IgD-negative memory B cell (primary cell): ENCODE results near the gene DRD1. TPM values are rescaled to one million over a fixed set of nuclear protein-coding genes. Genes with fewer than 3 reads are reported as not detected.

Experiments used
- H3K27ac Mint-ChIP-seq, 3 donors: one replicate each; pipeline ENCODE4 v1.8.0; 2020 to 2022; ENCODE audit warnings: mild to moderate bottlenecking in 3 of 3, mixed read lengths in 3 of 3, moderate library complexity in 1 of 3
- H3K27me3 Mint-ChIP-seq: one replicate; pipeline ENCODE4 v1.8.0; 2021; ENCODE audit warnings: mixed read lengths
- H3K36me3 Mint-ChIP-seq: one replicate; pipeline ENCODE4 v1.8.0; 2020; ENCODE audit warnings: mild to moderate bottlenecking, mixed read lengths
- H3K4me1 Mint-ChIP-seq, 3 donors: one replicate each; pipeline ENCODE4 v1.8.0; 2020 to 2022; ENCODE audit warnings: mixed read lengths in 3 of 3, mild to moderate bottlenecking in 1 of 3
- H3K4me3 Mint-ChIP-seq, 4 donors: one replicate each; pipeline ENCODE4 v1.8.0; 2020 to 2022; ENCODE audit warnings: mild to moderate bottlenecking in 4 of 4, mixed read lengths in 4 of 4, moderate library complexity in 3 of 4
- H3K9me3 Mint-ChIP-seq, 3 donors: one replicate each; pipeline ENCODE4 v1.8.0; 2020 to 2021; ENCODE audit warnings: mixed read lengths in 3 of 3, mild to moderate bottlenecking in 1 of 3
- polyA plus RNA-seq: library from polyadenylated mRNA; unstranded; fragments of 300-500 nt; fragmentation: Illumina TruSeq; gene quantifications from one replicate; pipeline ENCODE4 v1.2.3, GENCODE V29; 2021

Gene DRD1
- polyA plus RNA-seq, 1 donor from 2014 or later, result not detected

- H3K27ac Mint-ChIP-seq, result no peak overlapping the region
- H3K4me1 Mint-ChIP-seq, result peaks cover 13 to 32% (median 29%) of the 10 kb centered on the region in 3 donors
- H3K9me3 Mint-ChIP-seq, result no peaks in the 10 kb centered on the region
- peaks cover 1% of the 10 kb centered on the region for H3K36me3 Mint-ChIP-seq
- H3K27me3 Mint-ChIP-seq, result no peaks in the 10 kb centered on the region
- H3K4me3 Mint-ChIP-seq, result peak overlapping the region; percentile 89 to 96 (median 90)
Observed at GRCh38 chr5:175477440-175477839, 33.5 kb upstream of the DRD1 start.

- peaks cover 1% of the 10 kb centered on the region for H3K36me3 Mint-ChIP-seq
- no peak overlapping the region for H3K27ac Mint-ChIP-seq
- peaks cover 3% of the 10 kb centered on the region for H3K27me3 Mint-ChIP-seq
- H3K4me3 Mint-ChIP-seq, result peak overlapping the region in 1 of 4 donors; percentile 89
- H3K4me1 Mint-ChIP-seq, result peaks cover 10 to 17% (median 15%) of the 10 kb centered on the region in 3 donors
- H3K9me3 Mint-ChIP-seq, result no peaks in the 10 kb centered on the region
Observed at GRCh38 chr5:175475248-175475647, 31.3 kb upstream of the DRD1 start.

DNA sequence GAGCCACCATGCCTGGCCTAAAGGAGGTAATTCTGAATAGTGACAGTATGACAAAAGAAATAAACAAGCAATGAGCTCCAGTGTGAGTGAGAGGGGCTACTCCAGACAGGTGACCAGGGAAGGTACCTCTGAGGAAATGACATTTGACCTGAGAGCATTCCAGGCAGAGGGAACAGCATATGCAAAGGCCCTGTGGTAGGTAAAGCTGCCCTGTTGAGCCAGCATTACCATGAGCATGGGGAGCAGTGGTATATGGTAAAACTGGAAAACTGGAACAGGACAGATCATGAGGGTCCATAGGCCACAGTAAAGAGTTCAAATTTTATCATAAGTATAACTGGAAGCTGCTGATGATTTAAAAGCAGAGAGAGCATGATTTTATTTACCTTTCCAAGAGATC is 28.4 kb upstream of the DRD1 start:
- H3K27me3 Mint-ChIP-seq, result peaks cover 4% of the 10 kb centered on the region
- H3K36me3 Mint-ChIP-seq, result peaks cover 1% of the 10 kb centered on the region
- no peaks in the 10 kb centered on the region for H3K9me3 Mint-ChIP-seq
- H3K4me1 Mint-ChIP-seq, result no peaks in the 10 kb centered on the region
- peak overlapping the region in 1 of 4 donors; percentile 36 for H3K4me3 Mint-ChIP-seq
- no peak overlapping the region for H3K27ac Mint-ChIP-seq

DNA sequence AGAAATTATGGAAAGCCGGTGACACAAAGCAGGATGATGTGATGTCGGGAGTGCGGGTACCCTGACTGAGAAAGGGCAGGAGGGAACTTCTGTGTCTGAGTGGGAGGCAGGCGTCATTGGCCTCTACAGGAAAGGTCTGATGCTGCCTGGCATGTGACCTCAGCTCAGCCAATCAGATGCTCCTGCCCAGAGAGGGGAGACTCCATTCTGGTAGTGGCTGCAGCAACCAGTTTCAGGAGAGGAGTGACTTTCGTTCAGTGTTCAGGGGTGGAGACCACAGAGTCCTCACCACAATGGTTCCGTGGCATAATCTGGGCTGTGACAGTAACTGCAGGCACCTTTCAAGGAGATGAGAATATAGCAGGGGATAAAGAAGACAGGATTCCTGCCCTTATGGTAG is 27.6 kb upstream of the DRD1 start:
- Mint-ChIP-seq H3K4me1 (no peaks in the 10 kb centered on the region), H3K36me3 (peaks cover 1% of the 10 kb centered on the region), H3K9me3 (no peaks in the 10 kb centered on the region), H3K27ac (no peak overlapping the region), H3K4me3 (no peak overlapping the region), H3K27me3 (peaks cover 4% of the 10 kb centered on the region)

GRCh38 chr5:175471196-175471595 is 27.2 kb upstream of the DRD1 start:
- Mint-ChIP-seq H3K27ac (no peak overlapping the region), H3K4me3 (no peak overlapping the region), H3K36me3 (peaks cover 1% of the 10 kb centered on the region)

GRCh38 chr5:175470781-175471180 is 26.8 kb upstream of the DRD1 start:
- Mint-ChIP-seq H3K9me3 (no peaks in the 10 kb centered on the region), H3K4me1 (no peaks in the 10 kb centered on the region), H3K27ac (no peak overlapping the region), H3K36me3 (peaks cover 1% of the 10 kb centered on the region), H3K4me3 (no peak overlapping the region), H3K27me3 (peaks cover 8% of the 10 kb centered on the region)

More at GRCh38 chr5:175471196-175471595, 27.2 kb upstream of the DRD1 start:
- Mint-ChIP-seq H3K4me1 (no peaks in the 10 kb centered on the region), H3K9me3 (no peaks in the 10 kb centered on the region), H3K27me3 (peaks cover 7% of the 10 kb centered on the region)

DNA sequence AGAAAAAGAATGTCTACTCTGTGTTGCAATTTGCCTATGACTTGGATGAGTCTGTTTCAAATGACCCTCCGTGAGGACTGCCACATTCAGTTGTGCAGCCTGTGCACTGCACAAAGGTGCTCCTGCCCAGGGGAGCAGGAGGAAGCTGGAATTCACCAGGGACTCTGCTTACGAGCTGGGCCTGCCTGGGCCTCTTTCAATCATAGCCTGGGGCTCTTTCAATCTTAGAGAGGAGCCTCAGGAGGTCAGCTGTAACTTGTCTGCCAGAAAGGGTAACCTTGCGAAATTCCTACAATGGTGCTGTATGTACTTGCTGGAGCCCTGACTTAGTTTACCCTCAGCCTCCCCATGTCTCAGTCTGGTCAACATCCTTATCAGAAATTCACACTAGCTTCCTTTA is 25.9 kb upstream of the DRD1 start:
- H3K9me3 Mint-ChIP-seq, result peaks cover 0 to 1% (median 0%) of the 10 kb centered on the region in 3 donors
- H3K27ac Mint-ChIP-seq, result no peak overlapping the region
- peaks cover 8% of the 10 kb centered on the region for H3K27me3 Mint-ChIP-seq
- H3K4me3 Mint-ChIP-seq, result no peak overlapping the region
- H3K36me3 Mint-ChIP-seq, result no peaks in the 10 kb centered on the region
- no peaks in the 10 kb centered on the region for H3K4me1 Mint-ChIP-seq

GRCh38 chr5:175468892-175469291 is 24.9 kb upstream of the DRD1 start:
- H3K36me3 Mint-ChIP-seq, result no peaks in the 10 kb centered on the region
- peaks cover 13% of the 10 kb centered on the region for H3K27me3 Mint-ChIP-seq
- H3K27ac Mint-ChIP-seq, result no peak overlapping the region
- H3K4me1 Mint-ChIP-seq, result peaks cover 0 to 6% (median 3%) of the 10 kb centered on the region in 3 donors
- peaks cover 0 to 1% (median 0%) of the 10 kb centered on the region in 3 donors for H3K9me3 Mint-ChIP-seq
- no peak overlapping the region for H3K4me3 Mint-ChIP-seq

GRCh38 chr5:175467983-175468690 is 24.2 kb upstream of the DRD1 start:
- H3K27me3 Mint-ChIP-seq, result peaks cover 13% of the 10 kb centered on the region
- H3K4me1 Mint-ChIP-seq, result peaks cover 0 to 6% (median 3%) of the 10 kb centered on the region in 3 donors
- H3K36me3 Mint-ChIP-seq, result no peaks in the 10 kb centered on the region
- H3K27ac Mint-ChIP-seq, result no peak overlapping the region
- peaks cover 0 to 1% (median 0%) of the 10 kb centered on the region in 3 donors for H3K9me3 Mint-ChIP-seq
- no peak overlapping the region for H3K4me3 Mint-ChIP-seq

- Mint-ChIP-seq H3K4me3 (no peak overlapping the region), H3K36me3 (no peaks in the 10 kb centered on the region), H3K27ac (no peak overlapping the region), H3K27me3 (peaks cover 12% of the 10 kb centered on the region), H3K4me1 (peaks cover 0 to 6% (median 3%) of the 10 kb centered on the region in 3 donors), H3K9me3 (peaks cover 0 to 1% (median 0%) of the 10 kb centered on the region in 3 donors)
Observed at GRCh38 chr5:175466700-175467318, 22.8 kb upstream of the DRD1 start.

DNA sequence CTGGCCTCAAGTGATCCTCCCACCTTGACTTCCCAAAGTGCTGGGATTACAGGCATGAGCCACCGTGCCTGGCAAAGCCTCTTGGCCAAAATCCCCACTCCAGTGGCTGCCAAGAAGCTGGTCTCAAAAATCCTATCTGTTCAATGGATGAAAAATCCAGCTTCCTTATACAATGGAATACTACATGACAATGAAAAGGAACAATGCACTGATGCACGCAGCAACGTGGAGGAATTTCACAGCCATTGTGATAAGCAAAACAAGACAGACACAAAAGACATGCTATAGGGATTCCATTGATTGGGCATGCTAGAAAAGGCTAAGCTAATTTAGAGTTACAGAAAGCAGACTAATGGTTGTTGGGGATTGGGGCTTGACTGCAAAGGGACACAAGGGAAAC is 21.3 kb upstream of the DRD1 start:
- Mint-ChIP-seq H3K27me3 (peaks cover 10% of the 10 kb centered on the region), H3K4me1 (peaks cover 0 to 6% (median 3%) of the 10 kb centered on the region in 3 donors), H3K4me3 (no peak overlapping the region), H3K36me3 (no peaks in the 10 kb centered on the region), H3K27ac (peak overlapping the region in 1 of 3 donors; percentile 59), H3K9me3 (peaks cover 0 to 1% (median 0%) of the 10 kb centered on the region in 3 donors)

DNA sequence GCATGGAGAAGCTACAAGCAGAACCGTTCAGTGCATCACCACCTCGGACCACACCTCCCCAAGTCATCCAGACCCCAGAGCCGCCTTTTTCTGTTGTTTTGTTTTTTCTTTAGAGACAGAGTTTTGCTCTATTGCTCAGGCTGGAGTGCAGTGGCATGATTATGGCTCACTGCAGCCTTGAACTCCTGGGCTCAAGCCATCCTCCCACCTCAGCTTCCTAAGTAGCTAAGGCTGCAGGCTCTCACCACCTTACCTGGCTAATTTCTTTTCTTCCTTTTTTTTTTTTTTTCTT is 20.9 kb upstream of the DRD1 start:
- Mint-ChIP-seq H3K27me3 (peaks cover 9% of the 10 kb centered on the region), H3K36me3 (no peaks in the 10 kb centered on the region), H3K9me3 (peaks cover 0 to 1% (median 0%) of the 10 kb centered on the region in 3 donors), H3K4me3 (peak overlapping the region in 1 of 4 donors; percentile 17), H3K27ac (peak overlapping the region in 1 of 3 donors; percentile 4), H3K4me1 (peaks cover 0 to 6% (median 3%) of the 10 kb centered on the region in 3 donors)

DNA sequence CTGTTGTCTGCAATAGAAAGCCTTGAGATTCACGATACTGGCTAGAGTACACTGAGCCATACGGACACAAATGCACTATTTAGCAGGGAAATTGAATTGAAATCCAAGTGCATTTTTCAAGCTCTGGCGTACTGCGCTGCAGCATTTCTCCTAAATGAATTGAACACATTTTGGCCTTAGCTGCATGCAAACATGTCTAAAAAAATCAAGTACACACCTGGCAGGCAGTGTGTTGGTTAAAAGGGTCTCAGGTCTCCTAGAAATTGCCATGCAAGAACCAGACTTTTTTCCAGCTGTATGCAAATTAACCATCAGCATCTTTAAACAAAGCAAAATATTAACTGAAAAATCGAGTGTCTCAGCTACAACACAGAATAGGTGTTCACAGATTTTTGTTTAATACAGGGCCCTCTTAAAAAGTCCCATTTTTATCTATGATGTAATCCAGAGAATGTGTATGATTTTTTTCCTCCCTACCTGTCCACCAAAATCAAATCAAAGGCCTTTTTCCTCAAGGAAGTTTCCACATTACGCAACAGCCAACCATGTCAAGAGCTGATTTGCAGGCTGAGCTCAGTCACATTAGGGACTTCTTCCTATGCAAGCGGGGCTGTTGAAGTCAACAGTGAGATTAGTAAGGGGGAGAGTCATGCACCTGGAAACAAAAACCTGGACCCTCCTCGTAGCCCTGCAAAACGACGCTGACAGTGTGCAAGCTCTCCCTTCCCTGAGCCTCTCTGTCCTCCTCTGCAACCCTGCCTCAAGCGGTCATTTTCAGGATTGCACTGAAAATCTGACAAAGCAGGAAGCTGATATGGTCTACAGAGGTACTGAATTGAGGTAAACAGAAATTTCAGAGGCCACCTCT is 20.3 kb upstream of the DRD1 start:
- Mint-ChIP-seq H3K27ac (peak overlapping the region in 1 of 3 donors; percentile 4), H3K4me1 (peaks cover 0 to 6% (median 3%) of the 10 kb centered on the region in 3 donors), H3K4me3 (peak overlapping the region in 1 of 4 donors; percentile 17), H3K9me3 (peaks cover 0 to 1% (median 0%) of the 10 kb centered on the region in 3 donors), H3K36me3 (no peaks in the 10 kb centered on the region), H3K27me3 (peaks cover 9% of the 10 kb centered on the region)

DNA sequence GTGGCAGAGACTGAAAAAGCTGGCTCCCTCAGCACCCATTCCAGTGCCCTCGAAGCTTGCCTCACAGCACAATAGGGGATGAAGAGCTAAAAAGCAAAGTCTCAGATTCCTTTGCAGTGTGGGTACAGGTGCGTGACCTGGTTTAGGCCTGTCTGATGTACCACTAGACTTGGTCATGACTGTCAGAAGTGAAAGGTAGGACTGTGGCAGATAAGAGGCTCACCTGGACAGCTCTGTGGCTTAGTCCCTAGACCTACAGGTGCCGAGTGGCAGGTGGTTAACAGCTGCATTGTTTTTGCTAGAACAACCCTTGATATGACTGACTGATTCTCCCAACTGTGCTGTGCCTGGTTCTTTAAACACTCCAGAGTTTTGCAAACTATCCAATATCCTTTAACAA is 19.7 kb upstream of the DRD1 start:
- no peaks in the 10 kb centered on the region for H3K36me3 Mint-ChIP-seq
- H3K4me3 Mint-ChIP-seq, result no peak overlapping the region
- peaks cover 9% of the 10 kb centered on the region for H3K27me3 Mint-ChIP-seq
- H3K27ac Mint-ChIP-seq, result no peak overlapping the region
- peaks cover 0 to 1% (median 0%) of the 10 kb centered on the region in 3 donors for H3K9me3 Mint-ChIP-seq
- peaks cover 0 to 6% (median 3%) of the 10 kb centered on the region in 3 donors for H3K4me1 Mint-ChIP-seq

DNA sequence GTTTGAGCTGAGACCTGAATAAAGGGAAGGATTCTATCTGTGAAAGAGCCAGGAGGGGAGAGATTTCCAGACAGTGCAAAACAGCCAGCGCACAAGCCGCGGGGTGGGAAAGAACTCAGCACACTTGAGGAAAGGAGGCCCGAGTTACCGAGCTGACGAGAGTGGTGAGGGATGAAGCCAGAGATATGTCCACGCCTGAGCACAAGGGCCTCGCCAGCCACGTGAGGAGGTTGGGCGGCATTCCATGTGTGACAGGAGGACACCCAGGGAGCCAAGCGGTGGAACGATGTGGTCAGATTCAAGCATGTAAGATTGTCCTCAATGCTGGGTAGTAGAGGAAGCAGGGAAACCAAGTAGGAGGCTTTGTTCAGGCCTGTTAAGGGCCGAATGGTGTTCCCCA is 17.4 kb upstream of the DRD1 start:
- peaks cover 8% of the 10 kb centered on the region for H3K27me3 Mint-ChIP-seq

More for the DNA sequence above, 17.4 kb upstream of the DRD1 start:
- peaks cover 0 to 9% (median 3%) of the 10 kb centered on the region in 3 donors for H3K4me1 Mint-ChIP-seq
- no peaks in the 10 kb centered on the region for H3K36me3 Mint-ChIP-seq
- no peak overlapping the region for H3K4me3 Mint-ChIP-seq
- no peak overlapping the region for H3K27ac Mint-ChIP-seq
- H3K9me3 Mint-ChIP-seq, result peaks cover 0 to 1% (median 0%) of the 10 kb centered on the region in 3 donors
